Renal pelvis (tissue), 4 donors: ENCODE results near the gene RNF182. TPM values are rescaled to one million over a fixed set of nuclear protein-coding genes. Genes with fewer than 3 reads are reported as not detected.
"Not testable (repeated sequence)": the region's sequence is repeated elsewhere in the genome, so short reads cannot be mapped to it uniquely, and the experiment has no call there.

Experiments
- DNase-seq: peaks from one replicate; pipeline ENCODE4 v3.0.0-alpha.2; 2013
- polyA plus RNA-seq, 3 donors: library from polyadenylated mRNA; unstranded; fragments of 120-200 nt; gene quantifications; one replicate each; pipeline ENCODE4 v1.2.1, GENCODE V29; 2013; ENCODE audit not compliant: insufficient read length in 3 of 3

Gene RNF182
- polyA plus RNA-seq, 3 donors: 3.0 to 4.1 (median 3.5) TPM

DNA sequence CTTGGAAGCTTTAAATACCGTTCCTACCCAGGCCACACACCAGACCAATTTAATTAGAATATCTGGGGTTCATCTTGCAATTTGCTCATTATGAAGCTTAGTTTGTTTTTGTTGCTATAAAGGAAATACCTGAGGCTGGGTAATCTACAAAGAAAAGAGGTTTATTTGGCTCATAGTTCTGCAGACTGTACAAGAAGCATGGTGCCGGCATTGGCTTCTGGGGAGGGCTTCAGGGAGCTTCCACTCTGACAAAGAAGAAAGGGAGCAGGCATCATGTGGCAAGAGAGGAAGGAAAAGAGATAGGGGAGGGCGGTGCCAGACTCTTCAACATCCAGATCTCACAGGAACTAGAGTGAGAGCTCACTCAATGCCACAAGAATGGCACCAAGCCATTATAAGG is 73.6 kb downstream of the RNF182 start:
- DNase-seq: no peak

DNA sequence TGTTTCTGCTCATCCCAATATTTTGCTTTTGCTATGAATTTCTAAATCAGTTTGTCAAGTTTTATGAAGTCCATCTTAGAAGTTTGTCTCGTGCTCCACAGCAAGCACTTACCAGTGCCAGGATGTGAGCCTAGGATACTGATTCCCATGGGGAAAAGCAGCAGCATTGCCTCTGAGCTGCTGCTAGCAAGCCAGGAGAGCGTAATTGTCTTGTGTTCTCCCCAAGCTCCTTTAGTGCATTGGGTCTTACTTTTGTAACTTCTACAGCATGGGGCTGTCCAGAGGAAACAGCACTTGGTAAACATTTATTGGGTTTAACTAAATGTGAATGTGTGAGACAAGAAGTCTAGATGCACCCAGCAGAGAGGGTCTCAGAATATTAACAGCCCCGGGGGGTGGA is 76.1 kb downstream of the RNF182 start:
- DNase-seq: no peak

DNA sequence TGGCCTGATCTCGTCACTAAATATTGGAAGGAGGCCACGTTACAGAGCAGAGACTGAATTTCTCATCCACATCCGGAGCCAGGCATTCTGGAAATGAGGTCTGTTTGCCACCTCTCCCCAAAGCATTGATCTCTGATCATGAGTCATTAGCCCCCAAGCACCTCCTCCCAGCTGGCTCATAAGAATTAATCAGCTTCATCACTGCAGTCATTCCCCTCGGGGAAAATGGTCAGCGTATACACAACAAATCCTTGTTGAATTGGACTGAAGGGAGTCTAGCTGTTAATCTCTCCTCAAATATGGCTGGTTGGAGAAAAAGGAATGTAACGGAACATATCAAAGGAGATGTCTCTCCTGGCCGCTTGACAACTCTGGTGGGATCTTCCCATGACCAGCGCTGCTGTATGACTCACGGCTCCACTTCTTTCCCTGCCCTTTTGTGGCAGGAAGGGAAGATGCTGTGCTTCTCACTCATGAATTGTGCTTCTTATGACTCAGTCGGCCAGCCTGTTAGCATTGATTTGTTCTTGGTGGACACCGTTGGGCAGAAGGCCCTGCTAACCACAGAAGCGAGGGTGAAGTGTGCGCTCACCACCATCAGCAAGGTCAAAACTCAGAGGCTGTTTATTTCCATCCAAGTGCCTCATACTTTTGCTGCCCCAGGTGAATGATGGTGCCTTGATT is 76.7 kb downstream of the RNF182 start:
- no peak for DNase-seq

DNA sequence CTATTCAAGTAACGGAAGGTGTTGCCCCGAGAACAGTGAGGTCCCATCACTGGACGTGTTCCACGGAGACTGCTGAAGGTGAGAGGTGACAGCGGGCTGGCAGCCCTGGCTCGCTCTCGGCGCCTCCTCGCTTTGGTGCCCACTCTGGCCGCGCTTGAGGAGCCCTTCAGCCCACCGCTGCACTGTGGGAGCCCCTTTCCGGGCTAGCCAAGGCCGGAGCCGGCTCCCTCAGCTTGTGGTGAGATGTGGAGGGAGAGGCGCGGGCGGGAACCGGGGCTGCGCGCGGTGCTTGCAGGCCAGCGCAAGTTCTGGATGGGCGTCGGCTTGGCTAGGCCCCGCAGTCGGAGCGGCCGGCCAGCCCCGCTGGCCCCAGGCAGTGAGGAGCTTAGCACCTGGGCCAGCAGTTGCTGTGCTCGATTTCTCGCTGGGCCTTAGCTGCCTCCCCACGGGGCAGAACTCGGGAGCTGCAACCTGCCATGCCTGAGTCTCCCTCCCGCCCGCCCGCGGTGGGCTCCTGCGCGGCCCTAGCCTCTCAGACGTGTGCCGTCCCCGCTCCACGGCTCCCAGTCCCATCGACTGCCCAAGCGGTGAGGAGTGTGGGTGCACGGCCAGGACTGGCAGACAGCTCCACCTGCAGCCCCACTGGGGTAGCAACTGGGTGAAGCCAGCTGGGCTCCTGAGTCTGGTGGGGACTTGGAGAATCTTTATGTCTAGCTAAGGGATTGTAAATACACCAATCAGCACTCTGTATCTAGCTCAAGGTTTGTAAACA is 77.6 kb downstream of the RNF182 start:
- DNase-seq: no peak

DNA sequence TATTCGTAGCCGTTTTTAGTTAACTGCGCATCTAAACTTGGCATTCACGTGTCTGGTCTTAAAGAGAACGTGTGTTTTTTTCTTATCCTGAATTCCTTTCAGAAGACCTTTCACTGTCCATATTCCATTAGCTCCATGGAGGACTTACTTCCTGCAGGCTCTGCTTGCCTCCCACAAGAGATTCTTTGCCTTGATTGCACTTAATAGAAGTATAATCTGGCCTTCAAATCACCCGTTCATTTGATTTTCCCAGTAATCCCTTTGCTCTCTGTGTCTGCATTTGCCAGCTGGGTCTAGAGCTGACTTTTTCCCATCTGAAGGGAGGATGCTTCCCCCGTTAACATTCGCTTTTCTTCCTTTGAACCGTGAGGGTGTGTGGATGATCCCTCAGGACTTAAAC is 79.5 kb downstream of the RNF182 start:
- DNase-seq: no peak

DNA sequence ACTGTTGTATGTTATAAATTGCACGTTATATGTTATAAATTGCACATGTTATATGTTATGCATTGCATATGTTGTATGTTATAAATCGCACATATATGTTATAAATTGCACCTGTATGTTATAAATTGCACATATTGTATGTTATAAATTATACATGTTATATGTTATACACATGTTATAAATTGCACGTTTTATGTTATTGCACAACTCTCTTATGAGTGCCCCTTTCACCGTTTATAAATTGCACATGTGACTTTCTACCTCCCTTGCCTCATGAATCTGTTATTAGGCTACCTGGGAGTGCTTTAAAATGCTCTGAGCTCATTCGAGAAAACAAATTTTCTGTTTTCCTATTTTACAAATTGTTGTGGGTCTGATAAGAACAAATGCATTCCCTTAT is 84.1 kb downstream of the RNF182 start:
- DNase-seq: no peak

- no peak for DNase-seq
Measured at GRCh38 chr6:14009431-14009830, 84.7 kb downstream of the RNF182 start.

DNA sequence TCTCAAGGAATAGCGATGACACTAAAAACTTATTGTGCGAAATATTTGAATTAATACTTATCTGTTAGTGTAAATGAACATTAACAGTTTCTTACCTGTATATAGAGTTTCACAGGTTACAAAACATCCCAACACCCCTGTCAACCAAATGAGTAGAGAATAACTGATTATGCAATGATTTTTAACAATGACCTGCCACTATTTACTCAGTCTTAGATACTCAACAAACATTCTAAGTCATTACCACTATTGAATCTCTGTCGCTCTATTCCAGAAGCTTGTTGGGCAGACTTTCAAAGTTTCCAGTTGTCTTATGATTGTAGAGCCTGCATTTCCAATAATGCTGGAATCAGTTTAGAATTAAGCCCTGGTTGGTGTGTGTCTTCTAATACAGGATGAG is 85.5 kb downstream of the RNF182 start:
- no peak for DNase-seq

DNA sequence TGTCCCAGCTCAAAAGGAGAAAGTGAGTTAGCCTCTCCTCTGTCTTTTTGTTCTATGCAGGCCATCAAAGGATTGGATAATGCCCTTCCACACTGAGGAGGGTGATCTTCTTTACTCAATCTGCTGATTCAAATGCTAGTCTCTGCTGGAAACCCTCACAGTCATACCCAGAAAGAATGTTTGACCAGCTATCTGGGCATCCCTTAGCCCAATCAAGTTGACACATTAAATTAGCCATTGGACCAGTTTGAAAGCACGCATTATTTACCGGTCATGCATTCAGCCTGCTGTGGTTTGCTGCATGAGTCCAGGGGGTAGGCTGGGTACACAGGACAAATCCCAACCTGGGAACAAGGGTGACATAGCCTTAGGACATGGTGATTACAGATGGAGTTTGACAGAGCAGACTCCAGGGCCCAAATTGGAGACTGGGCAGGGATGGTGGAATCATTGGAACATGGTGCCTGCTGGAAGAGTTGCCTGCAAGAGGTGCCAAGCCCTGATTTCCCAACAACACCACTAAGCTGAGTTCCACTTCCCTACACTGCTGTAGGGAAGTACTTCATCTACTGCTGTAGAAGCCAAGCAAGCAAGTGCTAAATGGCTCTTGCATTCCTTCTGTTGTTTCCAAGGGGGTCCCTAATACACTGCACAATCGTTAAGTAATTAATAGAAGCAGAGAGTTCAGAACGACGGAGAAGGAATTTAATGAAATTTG is 87.7 kb downstream of the RNF182 start:
- no peak for DNase-seq

- DNase-seq: no peak
Measured at GRCh38 chr6:14015964-14016363, 91.2 kb downstream of the RNF182 start.

DNA sequence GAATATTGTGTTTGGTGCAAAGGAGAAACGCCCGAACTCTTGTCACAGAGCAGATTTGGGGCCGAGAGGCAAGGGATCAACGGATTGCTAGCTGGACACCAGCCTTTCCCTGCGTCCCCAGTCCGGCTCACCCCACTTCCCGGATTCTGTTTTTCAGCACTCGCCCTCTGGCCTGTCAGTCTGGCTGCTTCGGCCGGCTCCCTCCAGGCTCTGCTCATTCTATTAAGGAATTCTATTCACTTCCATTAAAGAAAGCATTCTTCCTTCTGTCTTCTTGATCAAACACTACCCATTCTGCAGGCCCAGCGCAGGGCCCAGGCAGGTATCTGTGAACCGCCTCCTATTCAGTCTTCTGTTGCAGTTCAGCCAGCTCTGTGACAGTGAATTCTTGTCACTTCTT is 91.7 kb downstream of the RNF182 start:
- DNase-seq: no peak

- no peak for DNase-seq
Measured at GRCh38 chr6:14016935-14017625, 92.3 kb downstream of the RNF182 start.

- no peak for DNase-seq
Measured at GRCh38 chr6:14017626-14018475, 93.1 kb downstream of the RNF182 start.

DNA sequence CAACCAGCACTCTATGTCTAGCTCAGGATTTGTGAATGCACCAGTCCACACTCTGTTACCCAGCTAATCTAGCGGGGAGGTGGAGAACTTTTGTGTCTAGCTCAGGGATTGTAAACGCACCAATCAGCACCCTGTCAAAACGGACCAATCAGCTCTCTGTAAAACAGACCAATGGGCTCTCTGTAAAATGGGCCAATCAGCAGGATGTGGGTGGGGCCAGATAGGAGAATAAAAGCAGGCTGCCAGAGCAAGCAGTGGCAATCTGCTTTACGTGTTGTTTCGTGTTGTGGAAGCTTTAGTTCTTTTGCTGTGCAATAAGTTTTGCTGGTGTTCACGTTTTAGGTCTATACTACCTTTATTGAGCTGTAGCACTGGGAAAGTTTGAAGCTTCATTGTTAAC is 93.8 kb downstream of the RNF182 start:
- DNase-seq: not testable (repeated sequence)

- no peak for DNase-seq
Measured at GRCh38 chr6:14020551-14020950, 95.8 kb downstream of the RNF182 start.

DNA sequence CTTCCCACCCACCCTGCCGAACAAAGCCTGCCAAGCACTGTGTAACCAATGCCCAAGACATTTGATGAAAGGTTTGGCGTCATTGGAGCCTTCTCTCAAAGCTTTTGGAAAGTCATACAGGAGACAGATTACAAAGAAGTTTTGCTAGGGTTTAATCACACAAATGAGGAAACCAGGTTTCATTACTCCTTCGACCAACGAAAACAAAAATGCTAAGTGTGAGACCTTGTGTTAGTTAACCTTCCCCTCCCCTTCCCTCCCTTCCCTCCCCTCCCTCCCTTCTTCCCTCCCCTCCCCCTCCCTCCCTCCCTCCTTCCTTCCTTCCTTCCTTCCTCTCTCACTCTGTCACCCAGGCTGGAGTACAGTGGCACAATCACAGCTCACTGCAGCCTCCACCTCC is 96.7 kb downstream of the RNF182 start:
- DNase-seq: no peak

- DNase-seq: no peak
Measured at GRCh38 chr6:14022673-14023072, 97.9 kb downstream of the RNF182 start.

GRCh38 chr6:14023855-14024254 is 99.1 kb downstream of the RNF182 start:
- DNase-seq: no peak

DNA sequence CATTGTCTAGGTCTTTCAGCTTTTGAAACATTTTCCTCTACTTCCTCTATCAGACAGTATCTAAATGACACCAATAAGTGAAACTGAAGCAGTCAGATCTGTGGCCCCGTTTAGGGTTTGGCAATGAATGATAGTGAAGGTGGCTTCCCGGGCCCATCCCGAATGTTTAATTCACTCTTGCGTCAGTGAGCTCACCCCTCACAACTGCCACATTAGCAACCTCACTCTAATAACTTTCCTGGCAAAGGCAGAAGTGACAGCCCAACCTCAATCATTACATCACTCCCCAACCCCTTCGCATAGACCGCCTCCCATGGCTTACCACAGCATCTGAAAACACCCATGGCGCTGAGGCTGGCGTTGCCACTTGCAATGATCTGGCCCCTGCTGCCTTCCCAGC is 100.4 kb downstream of the RNF182 start:
- no peak for DNase-seq

- DNase-seq: no peak
Measured at GRCh38 chr6:14026831-14027539, 102.2 kb downstream of the RNF182 start.

DNA sequence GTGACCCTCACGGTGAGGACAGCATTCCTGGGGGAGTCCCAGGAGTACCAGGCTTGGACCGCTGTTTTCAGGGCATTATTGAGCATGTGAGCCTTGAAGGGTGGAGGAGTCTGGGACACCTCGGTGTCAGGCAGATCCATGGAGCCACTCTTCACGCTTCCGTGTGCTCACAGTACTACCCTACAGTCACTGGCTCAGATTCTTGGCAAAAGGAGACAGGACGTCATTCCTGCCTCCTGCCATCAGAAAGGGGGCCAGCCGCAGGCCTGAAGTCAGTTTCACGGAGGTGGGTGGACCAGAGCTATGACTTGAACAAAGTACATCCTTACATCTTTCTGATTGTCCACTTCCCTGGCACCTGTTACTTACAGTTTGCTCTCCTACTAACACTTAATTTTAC is 103.9 kb downstream of the RNF182 start:
- DNase-seq: no peak
